ENCODE results near the gene TMEM41B. TPM values are rescaled to one million over a fixed set of nuclear protein-coding genes. Genes with fewer than 3 reads are reported as not detected.

Gene TMEM41B
- total RNA-seq, result 71.9 and 73.8 TPM in 2 replicates

GRCh38 chr11:9314291-9315077, at the start of gene TMEM41B:
TSS of gene TMEM41B (minus strand) at chr11:9314593. CDS start at chr11:9314441, 152 bp downstream.

GRCh38 chr11:9265211-9266131, 48.9 kb downstream of the TMEM41B start, which contains the start of gene DENND5A:
TSS of gene DENND5A (minus strand) at chr11:9265350. CDS start at chr11:9265069, 281 bp downstream.

Other genes starting within 250 kb of the TMEM41B start
- 1.2 and 1.7 TPM in 2 replicates for gene SCUBE2, start 223.0 kb downstream of the TMEM41B start, total RNA-seq
- 191 and 255 TPM in 2 replicates for gene DENND5A, start 49.2 kb downstream of the TMEM41B start, total RNA-seq
- 107 and 119 TPM in 2 replicates for gene IPO7, start 70.1 kb upstream of the TMEM41B start, total RNA-seq
- 36.4 and 38.5 TPM in 2 replicates for gene ZNF143, start 146.4 kb upstream of the TMEM41B start, total RNA-seq

All from regular cardiac myocyte (primary cell).